Measurements from ENCODE around the gene MMAB. TPM values are rescaled to one million over a fixed set of nuclear protein-coding genes. Genes with fewer than 3 reads are reported as not detected.

MMAB gene
- total RNA-seq, 1 donor, result 34.4 TPM

DNA sequence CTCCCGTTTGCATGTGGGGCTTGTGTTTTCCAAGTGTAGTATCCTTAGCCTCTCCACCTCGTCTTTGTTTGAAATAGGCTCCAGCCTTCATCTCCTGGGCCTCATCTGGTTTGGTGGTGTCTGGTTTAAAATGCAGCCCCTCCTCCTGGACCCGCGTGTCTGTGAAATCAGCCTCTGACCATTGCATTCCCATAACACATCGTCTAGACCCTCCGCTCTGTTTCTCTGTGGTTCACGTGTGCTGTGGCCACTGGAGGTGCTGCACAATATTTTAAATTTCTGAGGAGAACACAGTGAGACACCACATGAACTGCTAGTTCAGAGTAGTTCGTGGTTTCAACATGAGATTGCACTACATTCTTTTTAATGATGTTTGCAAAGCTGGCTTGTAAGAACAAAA is 60.3 kb downstream of the MMAB start:
- TF ChIP-seq, protein P1, sequence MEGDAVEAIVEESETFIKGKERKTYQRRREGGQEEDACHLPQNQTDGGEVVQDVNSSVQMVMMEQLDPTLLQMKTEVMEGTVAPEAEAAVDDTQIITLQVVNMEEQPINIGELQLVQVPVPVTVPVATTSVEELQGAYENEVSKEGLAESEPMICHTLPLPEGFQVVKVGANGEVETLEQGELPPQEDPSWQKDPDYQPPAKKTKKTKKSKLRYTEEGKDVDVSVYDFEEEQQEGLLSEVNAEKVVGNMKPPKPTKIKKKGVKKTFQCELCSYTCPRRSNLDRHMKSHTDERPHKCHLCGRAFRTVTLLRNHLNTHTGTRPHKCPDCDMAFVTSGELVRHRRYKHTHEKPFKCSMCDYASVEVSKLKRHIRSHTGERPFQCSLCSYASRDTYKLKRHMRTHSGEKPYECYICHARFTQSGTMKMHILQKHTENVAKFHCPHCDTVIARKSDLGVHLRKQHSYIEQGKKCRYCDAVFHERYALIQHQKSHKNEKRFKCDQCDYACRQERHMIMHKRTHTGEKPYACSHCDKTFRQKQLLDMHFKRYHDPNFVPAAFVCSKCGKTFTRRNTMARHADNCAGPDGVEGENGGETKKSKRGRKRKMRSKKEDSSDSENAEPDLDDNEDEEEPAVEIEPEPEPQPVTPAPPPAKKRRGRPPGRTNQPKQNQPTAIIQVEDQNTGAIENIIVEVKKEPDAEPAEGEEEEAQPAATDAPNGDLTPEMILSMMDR (IDR thresholded peaks at IDR 0.05; ENCODE audit: extremely low read depth, low read depth, low read length), result no peak

DNA sequence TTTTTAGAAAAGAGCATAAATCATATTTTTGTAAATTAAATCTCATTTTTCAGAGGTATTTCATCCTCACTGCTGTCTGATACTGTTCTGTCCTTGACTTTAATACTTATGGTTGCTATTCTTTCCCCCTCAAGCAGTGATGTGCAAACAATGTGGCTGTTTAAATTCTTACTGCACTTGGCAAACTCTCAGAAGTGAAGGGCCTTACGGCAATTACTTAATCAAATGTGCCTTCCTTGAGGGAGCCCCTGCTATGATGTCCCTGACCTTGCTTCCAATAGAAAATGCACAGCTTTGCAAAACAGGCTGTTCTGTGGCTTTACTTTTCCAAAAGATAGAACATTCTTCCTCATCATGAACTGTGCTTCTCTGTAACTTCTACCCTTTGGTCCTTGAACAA is 60.7 kb downstream of the MMAB start:
- Histone ChIP-seq H3K4me1 (ENCODE audit: insufficient read depth, low read length) (no peaks in the 10 kb centered on the region), H3K27ac (ENCODE audit: low read depth, low read length) (no peak overlapping the region), H3K79me2 (ENCODE audit: insufficient read depth, low read length) (no peaks in the 10 kb centered on the region), H3K27me3 (ENCODE audit: insufficient read depth, low read length) (no peaks in the 10 kb centered on the region), H3K4me3 (ENCODE audit: insufficient read depth, low read length) (no peak overlapping the region), H3K4me2 (ENCODE audit: insufficient read depth, low read length) (no peak overlapping the region), H3K9me3 (ENCODE audit: low read depth, low read length) (no peaks in the 10 kb centered on the region), H3K36me3 (ENCODE audit: insufficient read depth, low read length) (peaks cover 83% of the 10 kb centered on the region), H2AFZ (ENCODE audit: low read length) (no peak overlapping the region), H4K20me1 (ENCODE audit: insufficient read depth, low read length) (no peaks in the 10 kb centered on the region)
- TF ChIP-seq, protein P1 (IDR thresholded peaks at IDR 0.05; ENCODE audit: extremely low read depth, low read depth, low read length), result no peak
- DNase-seq (ENCODE audit: insufficient read length, low spot score, missing footprints), result no peak

More for the DNA sequence above, 60.3 kb downstream of the MMAB start:
- no peak for DNase-seq (ENCODE audit: insufficient read length, low spot score, missing footprints)
- H2AFZ ChIP-seq (ENCODE audit: low read length), result no peak overlapping the region
- no peak overlapping the region for H3K27ac ChIP-seq (ENCODE audit: low read depth, low read length)
- H3K9me3 ChIP-seq (ENCODE audit: low read depth, low read length), result no peaks in the 10 kb centered on the region
- no peaks in the 10 kb centered on the region for H3K4me1 ChIP-seq (ENCODE audit: insufficient read depth, low read length)
- no peaks in the 10 kb centered on the region for H3K79me2 ChIP-seq (ENCODE audit: insufficient read depth, low read length)
- no peak overlapping the region for H3K4me2 ChIP-seq (ENCODE audit: insufficient read depth, low read length)
- H3K36me3 ChIP-seq (ENCODE audit: insufficient read depth, low read length), result peaks cover 83% of the 10 kb centered on the region
- no peaks in the 10 kb centered on the region for H4K20me1 ChIP-seq (ENCODE audit: insufficient read depth, low read length)
- no peaks in the 10 kb centered on the region for H3K27me3 ChIP-seq (ENCODE audit: insufficient read depth, low read length)
- H3K4me3 ChIP-seq (ENCODE audit: insufficient read depth, low read length), result no peak overlapping the region

DNA sequence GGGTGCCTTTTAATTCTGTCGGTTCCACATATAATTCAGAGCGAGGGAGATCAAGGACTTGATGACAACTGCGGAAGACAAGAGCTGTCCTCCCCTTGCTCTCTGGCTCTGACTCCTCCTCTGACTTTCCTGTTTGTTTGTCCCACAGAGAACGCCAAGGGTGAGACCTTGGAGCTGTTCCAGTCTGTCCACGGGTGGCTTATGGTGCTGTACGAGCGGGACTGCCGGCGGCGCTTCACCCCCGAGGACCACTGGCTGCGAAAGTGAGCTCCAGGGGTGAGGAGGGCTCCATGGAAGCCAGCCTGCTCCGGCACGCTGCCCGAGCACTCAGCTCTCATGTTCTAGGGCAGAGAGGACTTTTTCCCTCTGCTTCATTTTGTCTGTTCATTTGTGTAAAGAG is 63.1 kb downstream of the MMAB start:
- Histone ChIP-seq H2AFZ (ENCODE audit: low read length) (no peak overlapping the region), H3K27ac (ENCODE audit: low read depth, low read length) (no peak overlapping the region), H3K9me3 (ENCODE audit: low read depth, low read length) (no peaks in the 10 kb centered on the region), H3K79me2 (ENCODE audit: insufficient read depth, low read length) (no peaks in the 10 kb centered on the region), H4K20me1 (ENCODE audit: insufficient read depth, low read length) (no peaks in the 10 kb centered on the region), H3K4me1 (ENCODE audit: insufficient read depth, low read length) (no peaks in the 10 kb centered on the region), H3K27me3 (ENCODE audit: insufficient read depth, low read length) (no peaks in the 10 kb centered on the region), H3K4me2 (ENCODE audit: insufficient read depth, low read length) (no peak overlapping the region), H3K36me3 (ENCODE audit: insufficient read depth, low read length) (peaks cover 90% of the 10 kb centered on the region), H3K4me3 (ENCODE audit: insufficient read depth, low read length) (no peak overlapping the region)
- TF ChIP-seq, protein P1 (IDR thresholded peaks at IDR 0.05; ENCODE audit: extremely low read depth, low read depth, low read length), result no peak
- DNase-seq (ENCODE audit: insufficient read length, low spot score, missing footprints), result no peak

DNA sequence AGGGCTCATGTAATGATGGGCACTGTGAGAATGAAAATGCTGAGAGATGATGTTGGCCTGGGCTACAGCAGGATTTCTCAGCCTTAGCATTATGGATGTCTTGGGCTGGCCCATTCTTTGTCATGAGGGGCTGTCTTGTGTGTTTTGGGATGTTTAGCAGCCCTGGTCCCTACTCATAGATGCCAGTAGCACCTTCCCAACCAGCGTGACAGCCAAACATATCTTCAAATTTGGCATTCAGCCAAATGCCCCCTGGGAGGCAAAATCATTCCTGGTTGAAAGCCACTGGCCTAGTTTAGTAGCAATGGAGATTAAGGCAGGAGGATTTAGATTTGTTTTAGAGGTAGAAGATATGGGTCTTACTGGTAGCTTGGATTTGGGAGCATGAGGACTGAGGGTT is 69.2 kb downstream of the MMAB start:
- no peak overlapping the region for H3K4me2 ChIP-seq (ENCODE audit: insufficient read depth, low read length)
- H4K20me1 ChIP-seq (ENCODE audit: insufficient read depth, low read length), result no peaks in the 10 kb centered on the region
- no peaks in the 10 kb centered on the region for H3K4me1 ChIP-seq (ENCODE audit: insufficient read depth, low read length)
- no peaks in the 10 kb centered on the region for H3K9me3 ChIP-seq (ENCODE audit: low read depth, low read length)
- no peak overlapping the region for H3K4me3 ChIP-seq (ENCODE audit: insufficient read depth, low read length)
- H3K27ac ChIP-seq (ENCODE audit: low read depth, low read length), result no peak overlapping the region
- DNase-seq (ENCODE audit: insufficient read length, low spot score, missing footprints), result no peak
- TF ChIP-seq, protein P1 (IDR thresholded peaks at IDR 0.05; ENCODE audit: extremely low read depth, low read depth, low read length), result no peak
- H2AFZ ChIP-seq (ENCODE audit: low read length), result no peak overlapping the region
- H3K27me3 ChIP-seq (ENCODE audit: insufficient read depth, low read length), result no peaks in the 10 kb centered on the region
- H3K79me2 ChIP-seq (ENCODE audit: insufficient read depth, low read length), result no peaks in the 10 kb centered on the region
- H3K36me3 ChIP-seq (ENCODE audit: insufficient read depth, low read length), result peaks cover 91% of the 10 kb centered on the region

Other genes with a start within 250 kb of the MMAB start
- gene MYO1H, start 225.6 kb downstream of the MMAB start, total RNA-seq, result 1.5 TPM in 1 of 2 replicates, not detected in the other
- gene KCTD10, start 96.2 kb downstream of the MMAB start, total RNA-seq, result 94.6 and 102 TPM in 2 replicates
- gene UBE3B, start 95.9 kb downstream of the MMAB start, total RNA-seq, result 34.8 and 40.9 TPM in 2 replicates
- 31.1 and 31.2 TPM in 2 replicates for gene MVK, start 290 bp upstream of the MMAB start, total RNA-seq
- gene FAM222A, start 140.3 kb upstream of the MMAB start, total RNA-seq, result 0.29 and 0.36 TPM in 2 replicates